NK-92 (cell line): ENCODE results near the gene LHX3.

Source experiments
- DNase-seq: peaks from one replicate; lab custom pipeline; 2025; ENCODE audit not compliant: unreplicated experiment; lab: John Stamatoyannopoulos, UW

The LHX3 gene

GRCh38 chr9:136204838-136205706 is at the start of gene LHX3:
LHX3 (minus strand) TSS chr9:136205128; CDS start chr9:136205012, 116 bp downstream.
- DNase-seq = no peak

- DNase-seq = no peak
These were observed 48.6 kb upstream of the LHX3 start for GRCh38 chr9:136253246-136254130.

GRCh38 chr9:136252846-136253245 is 47.9 kb upstream of the LHX3 start:
- no peak for DNase-seq

- no peak for DNase-seq
These were observed 47.4 kb upstream of the LHX3 start for GRCh38 chr9:136252281-136252680.

- no peak for DNase-seq
These were observed 46.6 kb upstream of the LHX3 start for GRCh38 chr9:136251264-136252115.

GRCh38 chr9:136250676-136251075 is 45.7 kb upstream of the LHX3 start:
- DNase-seq = no peak

GRCh38 chr9:136249877-136250559 is 45.1 kb upstream of the LHX3 start:
- DNase-seq = no peak

- no peak for DNase-seq
These were observed 44.3 kb upstream of the LHX3 start for GRCh38 chr9:136248951-136249876.

- DNase-seq = no peak
These were observed 43.2 kb upstream of the LHX3 start for GRCh38 chr9:136247947-136248637.

- DNase-seq = no peak
These were observed 42.6 kb upstream of the LHX3 start for GRCh38 chr9:136247551-136247916.

- no peak for DNase-seq
These were observed 42.1 kb upstream of the LHX3 start for GRCh38 chr9:136246849-136247550.

GRCh38 chr9:136245219-136246150 is 40.6 kb upstream of the LHX3 start, which contains the start of gene QSOX2:
QSOX2 (minus strand) TSS chr9:136245812; CDS start chr9:136245803, 9 bp downstream.
- peak; percentile 18 for DNase-seq

GRCh38 chr9:136244969-136245218 is 40.0 kb upstream of the LHX3 start:
- no peak for DNase-seq

- DNase-seq = no peak
These were observed 39.4 kb upstream of the LHX3 start for GRCh38 chr9:136244122-136244968.

GRCh38 chr9:136243631-136244030 is 38.7 kb upstream of the LHX3 start:
- DNase-seq = no peak

- no peak for DNase-seq
These were observed 38.1 kb upstream of the LHX3 start for GRCh38 chr9:136242918-136243525.
